GM12892 (cell line): ENCODE measurements around the gene PLCG2. TPM values are rescaled to one million over a fixed set of nuclear protein-coding genes. Genes with fewer than 3 reads are reported as not detected.

Experiments
- DNase-seq: peaks from one replicate; pipeline ENCODE4 v3.0.0; 2011; ENCODE audit not compliant: insufficient read length
- FAIRE-seq: peaks from 2 replicates; lab custom pipeline; 2011; peaks lifted over from hg19 to GRCh38; lab: Jason Lieb, UNC
- POLR2A ChIP-seq: IDR thresholded peaks from 2 replicates; pipeline ENCODE4 v1.6.1; 2011; ENCODE audit warnings: low read depth, low read length, control low read depth
- POLR2AphosphoS5 ChIP-seq: IDR thresholded peaks from 2 replicates; pipeline ENCODE4 v1.6.1; 2011; ENCODE audit warnings: low read depth, low read length, control low read depth
- TAF1 ChIP-seq: IDR thresholded peaks from 2 replicates; pipeline ENCODE4 v1.6.1; 2011; ENCODE audit warnings: low read depth, mild to moderate bottlenecking, control low read depth, low read length, borderline replicate concordance
- polyA plus RNA-seq: library from polyadenylated mRNA; unstranded; fragments of >200 nt; gene quantifications from one replicate; pipeline ENCODE4 v1.2.1, GENCODE V29; 2012; ENCODE audit warnings: missing spikeins, inconsistent platforms; ENCODE audit not compliant: missing spikeins

Gene PLCG2
- polyA plus RNA-seq, result 137 TPM

DNA sequence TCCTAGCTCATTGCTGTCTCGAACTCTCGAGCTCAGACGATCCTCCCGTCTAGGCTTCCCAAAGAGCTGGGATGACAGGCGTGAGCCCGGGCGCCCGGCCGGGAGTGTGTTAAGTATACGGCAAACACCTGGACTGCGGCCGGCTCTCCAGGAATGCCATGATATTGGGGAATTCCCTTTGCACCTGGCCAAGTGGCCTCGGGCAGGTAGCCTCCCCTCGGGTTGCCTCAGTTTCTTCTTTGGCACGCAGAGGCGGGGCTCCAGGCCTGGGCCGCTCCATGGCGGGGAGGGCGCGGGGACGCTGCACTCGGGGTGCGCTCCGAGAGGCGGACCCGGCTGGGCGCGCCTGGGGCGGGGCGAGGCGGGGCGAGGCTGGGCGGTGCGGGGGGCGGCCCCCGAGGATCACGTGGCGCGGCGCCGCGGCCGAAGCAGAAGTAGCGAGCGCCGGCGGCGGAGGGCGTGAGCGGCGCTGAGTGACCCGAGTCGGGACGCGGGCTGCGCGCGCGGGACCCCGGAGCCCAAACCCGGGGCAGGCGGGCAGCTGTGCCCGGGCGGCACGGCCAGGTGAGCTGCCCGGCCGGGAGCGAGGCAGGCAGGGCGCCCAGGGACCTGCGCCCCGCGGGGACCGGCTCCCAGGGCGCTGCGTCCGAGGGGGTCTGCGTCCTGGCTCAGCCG, at the start of gene PLCG2:
Gene PLCG2, plus strand, starts transcription at position 431 of the 675 bp plus-strand sequence. CDS start 6,699 bp downstream, outside the sequence.
- FAIRE-seq (peak; percentile 93), DNase-seq (peak; percentile 82)
- TF ChIP-seq POLR2A (peak; percentile 85; the same call in 1 of the 2 replicates), TAF1 (0 out of 2 replicates have a peak, but pooled peaks have one; percentile 28), POLR2AphosphoS5 (no peak; the same call in 1 of the 2 replicates)

DNA sequence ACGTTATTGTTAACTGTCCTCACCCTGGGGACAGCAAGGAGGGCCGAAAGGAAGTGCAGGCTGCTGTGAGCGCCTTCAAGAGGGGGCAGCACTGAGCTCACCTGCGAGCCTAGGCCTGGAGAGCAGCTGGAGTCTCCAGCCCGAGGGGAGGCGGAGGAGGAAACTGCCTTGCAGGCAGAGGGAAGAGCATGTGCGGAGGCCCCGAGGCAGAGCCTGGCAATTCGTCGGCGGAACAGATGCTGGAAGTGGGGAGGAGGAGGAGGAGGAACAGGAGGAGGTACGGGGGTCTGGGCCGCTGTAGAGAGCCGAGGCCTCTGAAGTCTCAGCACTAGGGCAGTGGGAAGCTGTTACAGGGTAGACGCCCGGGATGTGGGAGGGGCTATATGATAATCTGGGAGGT, 49.6 kb upstream of the PLCG2 start:
- FAIRE-seq, result no peak
- DNase-seq, result no peak
- no peak for TF ChIP-seq POLR2A
- no peak for TF ChIP-seq TAF1
- TF ChIP-seq POLR2AphosphoS5, result no peak

DNA sequence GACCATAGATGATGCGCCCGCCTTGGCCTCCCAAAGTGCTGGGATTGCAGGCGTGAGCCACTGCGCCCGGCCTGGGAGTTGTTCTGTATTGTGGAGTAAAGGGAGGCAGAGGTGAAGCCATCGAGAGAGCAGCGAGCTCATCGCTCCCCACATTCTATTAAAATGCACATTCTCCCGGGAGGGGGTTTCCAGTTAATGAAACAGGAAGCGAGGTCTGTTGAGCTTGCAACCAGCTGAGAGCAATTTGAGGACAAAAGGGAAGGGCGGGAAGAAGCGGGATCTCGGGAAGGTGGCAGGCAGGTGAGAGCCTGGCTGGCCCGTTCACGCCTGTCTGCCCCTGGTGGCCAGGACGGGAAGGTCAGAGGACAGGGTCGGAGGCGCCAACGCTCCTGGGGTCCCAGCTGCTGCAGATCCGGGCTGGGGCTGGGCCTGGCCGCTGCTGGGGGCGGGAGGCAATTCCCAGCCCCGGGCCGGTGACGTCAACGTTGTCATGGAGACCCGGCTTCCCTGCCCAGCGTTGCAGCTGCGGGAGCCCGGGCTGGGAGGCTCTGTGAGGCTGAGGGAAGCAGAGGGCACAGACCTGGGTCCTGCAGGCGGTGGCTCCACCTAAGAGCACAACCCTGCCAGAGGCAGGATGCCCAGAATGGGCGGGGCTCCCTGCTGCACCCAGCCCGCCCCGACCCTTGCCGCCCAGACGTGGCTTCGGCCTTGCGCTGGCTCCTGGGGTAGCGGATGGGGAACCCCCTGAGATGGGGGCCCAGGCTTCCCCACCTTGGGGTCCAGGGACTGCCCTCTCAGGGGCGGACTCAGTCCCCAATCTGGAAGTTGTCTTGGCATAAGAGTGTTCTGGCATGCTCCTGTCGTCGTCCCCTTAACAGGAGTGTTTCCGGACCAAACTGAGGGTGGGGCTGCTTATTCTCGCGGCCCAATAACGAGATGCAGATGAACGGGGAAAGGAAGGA, 48.7 kb upstream of the PLCG2 start:
- TF ChIP-seq POLR2AphosphoS5 (no peak), TAF1 (no peak), POLR2A (no peak)
- FAIRE-seq (peak; percentile 83), DNase-seq (peak; percentile 80)

GRCh38 chr16:81731649-81732048, 47.4 kb upstream of the PLCG2 start:
- TF ChIP-seq POLR2A (no peak), TAF1 (no peak), POLR2AphosphoS5 (no peak)
- FAIRE-seq (no peak), DNase-seq (no peak)

DNA sequence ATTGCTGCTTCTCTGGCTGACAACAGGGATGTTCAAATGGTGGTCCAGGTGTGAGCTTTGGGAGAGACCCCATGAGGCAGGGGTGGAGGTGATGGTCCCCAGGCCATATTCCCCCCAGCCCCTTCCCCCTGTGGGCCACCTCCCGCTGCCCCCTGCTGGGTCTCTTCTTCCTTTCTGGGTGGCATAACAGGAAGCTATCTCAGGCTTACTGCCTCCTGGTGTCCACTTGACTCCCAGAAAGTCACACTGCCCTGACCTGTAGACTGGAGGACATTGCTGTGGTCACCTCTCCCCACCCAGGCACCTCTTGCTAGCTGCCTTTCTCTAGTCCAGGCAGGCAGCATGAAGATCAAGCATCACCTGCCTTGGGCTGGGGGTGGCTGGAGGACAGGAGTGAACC, 46.4 kb upstream of the PLCG2 start:
- FAIRE-seq (no peak), DNase-seq (no peak)
- no peak for TF ChIP-seq POLR2AphosphoS5
- TF ChIP-seq POLR2A, result no peak
- no peak for TF ChIP-seq TAF1

- TF ChIP-seq POLR2AphosphoS5, result no peak
- no peak for TF ChIP-seq POLR2A
- no peak for TF ChIP-seq TAF1
- FAIRE-seq (no peak), DNase-seq (no peak)
These were observed 45.8 kb upstream of the PLCG2 start for GRCh38 chr16:81733295-81733694.

- DNase-seq (no peak), FAIRE-seq (no peak)
- TF ChIP-seq POLR2AphosphoS5 (no peak), TAF1 (no peak), POLR2A (no peak)
These were observed 44.3 kb upstream of the PLCG2 start for GRCh38 chr16:81734632-81735434.

- no peak for TF ChIP-seq POLR2AphosphoS5
- peak; percentile 90 for FAIRE-seq
- peak; percentile 72 for DNase-seq
These were observed 41.1 kb upstream of the PLCG2 start for GRCh38 chr16:81737885-81738536.

GRCh38 chr16:81738783-81739496, 40.2 kb upstream of the PLCG2 start:
- DNase-seq (no peak), FAIRE-seq (no peak)
- TF ChIP-seq POLR2A (no peak), TAF1 (no peak), POLR2AphosphoS5 (no peak)

- no peak for DNase-seq
- no peak for FAIRE-seq
- TF ChIP-seq POLR2A (no peak), POLR2AphosphoS5 (no peak), TAF1 (no peak)
These were observed 39.6 kb upstream of the PLCG2 start for GRCh38 chr16:81739503-81739902.
